T1000 (cell line): ENCODE data around the gene EIPR1.

ENCODE experiments used
- DNase-seq: peaks from one replicate; lab custom pipeline; 2025; ENCODE audit warnings: mixed read lengths; lab: John Stamatoyannopoulos, UW

The EIPR1 gene

DNA sequence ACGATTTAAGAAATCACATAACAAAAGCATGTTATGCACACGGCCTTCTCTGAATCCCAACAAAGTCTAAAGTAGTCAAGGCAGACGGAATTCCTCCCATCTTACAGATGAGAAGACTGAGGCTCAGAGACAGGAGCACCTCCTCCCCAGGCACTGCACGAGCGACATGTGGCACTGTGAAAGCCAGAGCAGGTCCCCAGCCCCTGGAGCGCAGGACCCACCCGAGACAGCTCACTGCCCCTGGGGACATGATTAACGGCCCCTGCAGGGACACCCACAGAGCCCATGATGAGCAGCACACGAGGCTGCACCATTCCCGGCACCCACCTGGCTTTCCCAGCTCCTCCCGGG is 53.6 kb downstream of the EIPR1 start:
- no peak for DNase-seq

DNA sequence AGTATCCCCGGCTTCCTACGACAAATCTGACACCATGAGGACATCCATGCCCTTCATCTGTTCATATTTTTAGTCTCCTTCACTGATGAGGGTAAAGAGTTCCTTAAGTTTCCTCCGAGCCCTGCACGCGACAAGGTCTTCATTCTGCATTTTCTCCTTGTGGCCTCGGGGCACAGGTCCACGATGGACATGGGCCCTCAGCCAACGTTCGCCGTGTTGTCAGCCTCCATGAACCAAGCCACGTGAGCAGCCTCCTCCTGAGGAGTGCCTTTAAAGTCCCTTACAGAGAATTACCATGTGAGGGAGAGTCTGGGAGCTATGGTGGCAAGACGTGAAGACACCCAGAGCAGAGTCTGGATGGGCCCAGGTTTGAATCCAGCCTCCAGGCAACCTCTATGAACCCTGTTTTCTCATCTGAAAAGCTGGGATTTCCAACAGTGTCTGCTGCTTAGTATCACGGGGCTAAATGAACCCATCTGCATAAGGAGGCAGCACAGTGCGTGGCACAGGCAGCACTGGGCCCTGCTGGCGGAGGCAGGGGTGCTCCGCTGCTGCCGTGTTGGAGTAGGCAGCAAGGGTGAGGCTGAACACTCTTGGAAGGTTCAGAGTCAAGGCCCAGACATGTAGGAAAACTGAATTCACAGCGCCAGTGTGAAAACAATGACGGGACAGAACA is 54.1 kb downstream of the EIPR1 start:
- DNase-seq: no peak

DNA sequence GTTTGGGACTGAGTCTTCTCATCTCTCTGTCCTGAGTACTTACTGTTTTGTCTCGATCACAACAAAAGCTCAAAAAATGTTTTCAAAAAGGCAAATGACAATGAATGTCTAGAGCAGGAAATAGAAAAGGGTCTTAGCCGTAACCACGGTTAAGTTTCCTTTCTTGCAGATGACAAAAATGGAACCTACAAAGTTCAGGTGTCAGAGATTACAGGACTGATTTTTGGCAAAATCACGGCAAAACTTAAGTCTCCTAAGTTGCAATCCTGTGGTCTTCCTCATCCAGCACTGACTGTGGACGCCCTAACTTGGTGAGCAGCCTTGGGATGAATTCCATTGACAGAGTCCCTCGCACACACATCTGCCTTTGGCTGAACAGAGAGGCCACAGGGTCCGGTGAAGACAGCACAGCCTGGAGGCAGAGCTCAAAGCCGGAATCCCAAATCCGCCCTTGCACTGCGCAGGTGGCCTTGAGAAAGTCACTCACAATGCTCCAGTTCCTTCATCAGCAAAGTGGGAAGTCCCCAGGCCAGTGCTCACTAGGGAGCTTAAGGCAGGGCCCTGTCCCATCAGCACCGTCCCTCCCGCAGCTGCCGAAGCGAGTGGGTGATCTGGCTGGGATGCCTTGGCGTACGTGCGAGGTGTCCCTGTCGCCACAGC is 55.2 kb downstream of the EIPR1 start:
- no peak for DNase-seq

DNA sequence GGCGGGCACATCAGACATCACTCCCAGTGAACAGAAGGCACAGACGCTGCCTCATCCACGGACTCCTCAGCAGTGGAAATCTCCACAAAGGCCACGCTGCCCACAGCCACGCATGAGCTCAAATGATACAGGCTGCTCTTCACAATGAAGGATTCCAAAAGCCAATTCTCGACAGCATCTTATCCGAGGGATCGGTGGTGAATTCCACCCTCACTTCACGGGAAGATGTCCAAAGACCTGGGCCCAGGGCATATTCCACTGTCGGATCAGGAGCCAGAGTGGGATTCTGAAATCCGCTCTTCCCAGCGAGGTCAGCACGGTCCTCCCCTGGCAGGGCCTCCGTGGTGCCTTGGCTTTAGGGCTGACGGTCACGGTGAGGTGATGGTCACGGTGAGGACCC is 55.8 kb downstream of the EIPR1 start:
- no peak for DNase-seq

DNA sequence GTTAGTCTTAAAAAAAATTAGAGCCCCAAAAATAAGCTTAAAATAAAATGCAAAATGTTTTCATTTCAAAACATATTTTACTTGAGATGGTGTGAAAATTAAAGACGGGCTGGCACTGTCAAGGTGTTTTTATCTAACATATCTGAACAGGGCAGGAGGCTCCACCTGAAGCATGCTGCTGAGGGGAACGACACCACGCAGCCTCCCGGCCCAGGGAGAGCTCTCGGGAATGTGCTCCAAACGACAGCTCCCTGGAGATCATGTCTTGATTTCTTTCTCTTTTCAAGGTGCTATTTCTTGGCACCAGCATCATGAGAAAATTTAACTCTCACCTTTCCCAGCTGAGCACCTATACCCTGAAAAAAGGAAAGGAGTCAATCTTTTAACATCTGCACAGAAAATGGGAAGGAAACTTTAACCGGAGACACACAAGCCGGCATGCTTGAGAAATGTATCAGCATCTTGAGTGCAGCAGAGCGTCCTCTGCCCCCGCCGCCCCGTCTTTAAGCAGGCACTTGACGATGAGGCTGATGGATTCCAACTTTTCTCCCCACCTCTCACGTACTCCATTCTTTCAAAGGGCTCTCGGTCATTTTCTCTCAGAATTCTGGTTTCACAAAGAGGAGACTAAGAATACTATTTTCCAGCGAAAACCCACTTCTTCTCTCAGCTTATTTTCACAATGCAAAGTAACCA is 56.6 kb downstream of the EIPR1 start:
- DNase-seq: no peak

DNA sequence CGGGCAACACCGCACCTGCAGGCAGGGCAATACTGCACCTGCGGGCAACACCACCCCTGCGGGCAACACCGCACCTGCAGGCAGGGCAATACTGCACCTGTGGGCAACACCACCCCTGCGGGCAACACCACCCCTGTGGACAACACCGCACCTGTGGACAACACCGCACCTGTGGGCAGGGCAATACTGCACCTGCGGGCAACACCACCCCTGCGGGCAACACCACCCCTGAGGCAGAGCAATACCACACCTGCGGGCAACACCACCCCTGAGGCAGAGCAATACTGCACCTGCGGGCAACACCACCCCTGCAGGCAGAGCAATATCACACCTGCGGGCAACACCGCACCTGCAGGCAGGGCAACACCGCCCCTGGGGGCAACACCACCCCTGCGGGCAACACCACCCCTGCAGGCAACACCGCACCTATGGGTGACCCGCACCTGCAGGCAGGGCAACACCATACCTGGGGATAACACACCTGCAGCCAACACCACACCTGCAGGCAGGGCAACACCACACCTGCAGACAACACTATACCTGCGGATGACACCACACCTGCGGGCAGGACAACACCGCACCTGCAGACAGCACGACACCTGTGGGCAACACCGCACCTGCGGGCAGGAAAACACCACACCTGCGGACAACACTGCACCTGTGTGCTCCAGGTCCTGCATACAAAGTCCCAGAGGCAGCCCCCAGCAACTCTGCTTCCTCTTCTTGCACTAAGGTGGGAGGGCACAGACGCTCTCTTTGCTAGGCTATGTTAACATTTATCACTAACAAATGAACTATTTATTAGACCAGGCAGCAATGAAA is 57.7 kb downstream of the EIPR1 start:
- no peak for DNase-seq

DNA sequence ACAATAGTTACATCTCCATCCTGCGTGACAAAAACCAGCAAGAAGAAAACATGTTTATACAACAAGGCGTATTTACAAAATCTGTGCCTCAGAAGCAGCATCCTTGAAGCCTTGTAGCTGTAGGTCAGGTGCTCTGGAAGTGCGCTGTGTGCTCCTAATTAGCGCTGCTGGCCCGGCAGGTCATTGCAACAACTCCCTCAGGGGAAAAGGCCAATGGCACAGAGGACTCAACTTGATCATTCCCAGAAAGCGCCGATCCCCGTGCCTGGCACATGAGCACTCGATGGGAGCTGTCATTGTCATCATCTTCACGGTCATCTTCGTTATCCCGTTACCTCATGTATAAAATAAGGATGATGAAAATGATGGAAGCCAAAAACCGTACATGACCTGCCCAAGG is 58.5 kb downstream of the EIPR1 start:
- no peak for DNase-seq

DNA sequence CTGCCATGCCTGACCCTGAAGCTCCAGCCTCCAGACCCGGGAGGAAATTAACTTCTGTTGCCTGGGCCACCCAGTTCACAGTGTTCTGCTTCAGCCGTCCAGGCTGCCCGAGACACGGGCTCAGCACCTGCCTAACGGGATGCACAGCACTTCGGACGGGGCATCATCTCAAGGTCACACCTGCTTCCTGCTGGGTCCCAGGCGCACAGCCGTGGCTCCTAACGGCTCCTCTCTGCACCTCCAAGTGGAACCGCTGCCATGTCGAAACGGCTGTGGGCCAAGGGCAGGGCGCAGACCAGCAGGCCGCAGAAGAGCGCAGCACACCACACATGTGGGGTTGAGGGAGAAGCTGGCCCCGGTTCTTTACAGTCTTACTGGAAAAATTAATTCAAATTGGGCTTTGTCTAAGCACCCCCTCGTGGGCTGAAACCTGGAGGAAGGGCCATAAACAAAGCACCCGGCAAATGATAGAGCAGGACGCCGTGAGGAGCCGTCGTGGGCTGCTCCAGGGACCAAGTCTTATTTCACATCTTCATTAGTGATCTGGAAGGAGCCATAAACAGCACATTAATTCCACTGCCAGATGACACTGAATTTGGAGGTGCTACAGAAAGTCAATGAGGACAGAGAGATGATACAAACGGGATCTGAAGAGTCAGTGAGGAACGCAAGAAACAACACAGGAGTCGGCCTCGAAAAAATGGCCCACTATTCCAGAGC is 59.6 kb downstream of the EIPR1 start:
- DNase-seq: no peak

DNA sequence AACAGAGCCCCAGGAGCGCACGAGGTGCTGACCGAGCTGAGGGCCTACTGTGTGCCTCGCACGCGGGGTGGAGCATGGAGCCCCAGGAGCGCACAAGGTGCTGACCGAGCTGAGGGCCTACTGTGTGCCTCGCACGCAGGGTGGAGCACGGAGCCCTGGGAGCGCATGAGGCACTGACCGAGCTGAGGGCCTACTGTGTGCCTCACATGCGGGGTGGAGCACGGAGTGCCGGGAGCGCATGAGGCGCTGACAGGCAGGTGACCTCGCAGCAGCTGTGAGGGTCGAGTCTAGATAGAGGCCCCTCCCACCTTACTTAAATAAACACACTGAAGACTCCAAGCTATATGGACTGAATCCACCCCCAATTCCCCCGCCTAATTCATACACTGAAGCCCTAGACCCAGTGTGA is 60.3 kb downstream of the EIPR1 start:
- DNase-seq: no peak

DNA sequence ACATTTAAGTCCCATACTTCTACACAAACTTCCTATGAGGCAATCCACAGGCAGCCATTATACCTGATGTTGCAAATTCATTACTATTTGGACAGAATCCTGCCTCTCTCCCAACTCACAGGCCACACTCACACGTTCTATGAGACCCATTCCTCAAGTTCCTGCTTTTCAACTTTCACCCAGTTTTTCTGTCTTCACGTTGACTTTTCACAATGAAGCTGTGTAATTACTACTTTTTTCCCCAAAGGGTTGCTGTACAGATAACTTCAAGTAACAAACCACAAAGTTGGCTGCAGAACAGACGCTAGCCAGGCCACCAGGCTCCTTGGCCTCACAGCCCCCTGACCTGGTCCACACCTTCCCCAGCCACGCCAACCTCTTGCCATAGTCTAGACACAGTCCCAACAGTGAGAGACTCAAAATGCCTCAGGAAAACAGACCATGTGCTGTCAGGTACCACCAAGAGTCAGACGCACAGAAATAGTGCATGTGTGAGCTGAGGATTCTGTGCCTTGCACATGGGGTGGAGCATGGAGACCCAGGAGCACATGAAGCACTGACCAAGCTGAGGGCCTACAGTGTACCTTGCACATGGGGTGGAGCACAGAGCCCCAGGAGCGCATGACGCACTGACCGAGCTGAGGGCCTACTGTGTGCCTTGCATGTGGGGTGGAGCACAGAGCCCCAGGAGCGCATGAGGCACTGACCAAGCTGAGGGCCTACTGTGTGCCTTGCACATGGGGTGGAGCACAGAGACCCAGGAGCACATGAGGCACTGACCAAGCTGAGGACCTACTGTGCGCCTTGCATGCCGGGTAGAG is 61.0 kb downstream of the EIPR1 start:
- no peak for DNase-seq

DNA sequence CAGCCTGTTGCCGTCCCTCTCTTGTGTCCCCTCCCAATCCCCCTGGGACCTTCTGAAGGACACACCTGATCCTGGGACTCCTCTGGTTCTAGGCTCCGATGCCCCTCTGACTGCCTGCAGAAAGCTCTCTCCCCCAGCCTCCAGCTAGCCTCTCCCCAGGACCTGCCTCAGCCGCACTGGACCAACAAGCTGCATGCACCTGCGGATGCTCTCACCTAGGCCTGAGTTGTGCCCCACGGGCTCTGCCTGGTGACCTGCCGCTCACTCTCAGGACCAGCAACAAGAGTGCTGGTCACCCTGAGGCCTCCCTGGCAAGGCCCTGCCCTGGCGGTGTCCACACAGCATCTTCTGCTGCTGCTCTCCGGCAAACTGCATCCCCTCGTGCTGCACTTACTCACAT is 63.0 kb downstream of the EIPR1 start:
- no peak for DNase-seq

DNA sequence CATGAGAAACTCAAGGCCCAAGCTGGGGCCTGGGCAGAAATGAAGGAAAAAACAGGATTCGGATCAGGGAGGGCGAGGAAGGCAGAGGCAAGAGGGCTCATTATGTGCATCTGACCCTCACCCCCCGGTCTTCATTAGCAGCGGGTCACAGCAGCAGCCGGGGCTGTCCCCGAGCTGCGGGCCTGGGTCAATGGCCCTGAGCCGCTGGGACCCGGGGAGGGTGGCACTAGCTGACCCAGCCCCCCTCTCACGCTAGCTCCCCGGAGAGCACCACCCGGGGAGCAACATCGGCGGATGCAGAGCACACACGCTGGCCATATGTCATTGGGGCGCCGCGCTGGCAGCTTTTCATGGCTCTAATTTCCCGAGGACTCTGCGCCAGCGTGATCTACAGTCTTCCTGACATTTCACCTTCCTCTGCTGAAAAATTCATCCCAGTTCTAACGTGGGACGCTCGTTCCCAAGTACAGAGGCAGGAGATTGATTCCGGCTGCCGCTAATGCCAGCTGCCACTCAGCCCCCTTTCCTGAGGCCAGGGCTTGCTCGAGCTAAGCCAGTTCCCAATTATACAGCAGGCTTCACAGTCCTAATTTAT is 63.7 kb downstream of the EIPR1 start:
- DNase-seq: no peak

DNA sequence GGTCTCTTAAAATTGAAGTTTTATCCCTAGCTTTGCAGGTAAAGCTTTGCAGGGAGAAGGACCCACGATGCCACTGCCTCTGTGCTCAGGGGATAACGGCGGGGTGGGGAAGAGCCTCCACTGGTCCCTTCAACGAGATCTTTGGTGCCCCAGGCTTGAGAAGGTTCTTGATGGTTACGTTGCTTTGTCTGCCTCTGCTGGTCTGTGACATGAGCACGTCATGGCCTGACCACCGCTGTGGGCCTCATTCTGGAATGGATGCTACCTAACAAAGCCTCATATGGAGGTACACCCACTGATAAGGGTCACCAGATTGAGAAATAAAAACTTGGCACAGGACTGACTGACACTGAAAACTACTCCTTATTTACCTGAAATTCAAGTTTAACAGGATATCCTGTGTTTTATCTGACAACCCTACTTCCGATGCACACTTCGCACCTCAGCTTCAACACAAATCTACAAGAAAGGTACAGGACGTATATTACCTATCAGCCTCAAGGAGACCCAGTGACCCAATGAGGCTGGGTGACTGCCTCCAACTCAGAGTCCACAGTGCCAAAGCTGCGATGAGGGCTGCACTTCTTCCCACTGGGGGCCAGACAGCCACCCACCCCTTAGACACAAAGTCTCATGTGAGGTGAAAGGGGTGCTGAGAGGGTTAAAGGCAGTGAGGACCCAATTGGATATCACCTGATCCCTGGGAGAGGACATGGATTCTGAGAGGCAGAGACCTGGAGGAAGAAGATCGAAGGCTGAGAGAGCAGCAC is 64.9 kb downstream of the EIPR1 start:
- DNase-seq: no peak

DNA sequence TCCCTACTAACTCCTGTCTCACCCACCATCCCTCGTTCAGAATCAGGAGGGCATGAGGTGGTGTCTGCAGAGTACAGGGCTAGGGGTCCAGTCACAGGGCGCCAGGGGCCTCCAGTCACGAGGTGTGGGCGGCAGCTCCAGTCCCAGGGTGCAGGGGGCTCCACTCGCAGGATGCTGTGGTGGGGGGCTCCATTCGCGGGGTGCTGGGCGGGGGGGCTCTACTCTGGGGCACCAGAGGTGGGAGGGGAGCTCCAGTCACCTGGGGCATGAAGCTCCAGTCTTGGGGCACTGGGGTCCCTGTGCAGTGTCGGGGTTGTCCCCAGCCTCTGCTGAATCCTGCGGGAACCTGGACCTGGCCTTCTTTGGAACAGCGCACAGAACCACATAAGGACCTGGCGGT is 66.0 kb downstream of the EIPR1 start:
- no peak for DNase-seq

DNA sequence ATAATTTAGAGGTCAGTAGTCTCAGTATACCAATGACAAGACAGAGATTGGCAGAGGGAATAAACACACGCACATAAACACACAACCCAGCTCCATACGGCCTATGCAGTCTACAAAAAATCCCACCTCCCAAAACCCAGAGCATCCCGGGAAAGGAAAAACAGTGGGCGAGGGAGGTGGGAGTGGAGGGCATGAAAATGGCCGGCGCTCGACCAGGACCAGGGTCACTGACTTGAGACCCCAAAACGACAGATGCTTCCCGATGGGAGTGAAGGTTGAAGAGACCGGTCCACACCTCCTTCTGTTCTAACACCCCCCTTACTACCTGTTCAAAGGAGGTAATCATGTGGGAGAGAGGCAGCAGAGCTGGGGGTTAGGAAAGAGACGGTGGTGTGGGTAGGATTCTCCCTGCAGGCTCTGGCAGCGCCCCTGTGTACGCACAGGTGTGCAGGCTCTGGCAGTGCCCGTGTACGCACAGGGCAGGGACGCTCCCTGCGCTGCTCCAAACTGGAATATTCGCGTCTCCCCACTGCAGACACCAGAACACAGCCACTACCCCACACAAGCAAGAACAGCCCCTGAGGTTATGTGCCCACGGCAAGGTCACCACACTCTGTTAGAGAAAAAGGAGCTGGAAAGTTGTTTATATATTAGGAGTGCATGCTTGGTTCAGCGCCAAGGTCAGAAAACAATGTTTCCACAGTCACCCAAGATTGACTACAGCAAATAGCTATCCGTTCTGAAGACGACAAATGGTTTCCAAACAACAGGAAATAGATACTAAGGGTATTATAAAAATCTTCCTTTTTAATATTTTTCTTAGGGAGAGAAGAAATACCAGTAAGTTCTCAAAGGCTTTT is 67.9 kb downstream of the EIPR1 start:
- no peak for DNase-seq

DNA sequence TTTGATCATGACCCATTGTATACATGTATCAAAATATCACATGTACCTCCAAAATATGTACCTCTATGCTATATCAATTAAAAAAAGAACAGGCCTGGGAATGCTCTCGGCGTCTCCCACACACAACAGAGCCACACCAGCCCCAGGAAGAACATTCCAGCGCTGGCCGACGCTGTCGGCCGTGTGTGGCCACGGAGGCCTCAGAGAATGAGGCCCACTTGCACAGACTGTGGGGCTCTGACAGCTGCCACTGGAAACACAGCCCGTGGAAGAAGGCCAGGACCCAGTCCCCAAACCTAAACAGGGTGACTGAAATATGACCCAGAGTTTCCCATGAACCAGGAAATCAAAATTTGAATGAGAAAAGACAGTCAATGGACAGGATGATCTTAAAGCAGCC is 69.7 kb downstream of the EIPR1 start:
- DNase-seq: no peak

DNA sequence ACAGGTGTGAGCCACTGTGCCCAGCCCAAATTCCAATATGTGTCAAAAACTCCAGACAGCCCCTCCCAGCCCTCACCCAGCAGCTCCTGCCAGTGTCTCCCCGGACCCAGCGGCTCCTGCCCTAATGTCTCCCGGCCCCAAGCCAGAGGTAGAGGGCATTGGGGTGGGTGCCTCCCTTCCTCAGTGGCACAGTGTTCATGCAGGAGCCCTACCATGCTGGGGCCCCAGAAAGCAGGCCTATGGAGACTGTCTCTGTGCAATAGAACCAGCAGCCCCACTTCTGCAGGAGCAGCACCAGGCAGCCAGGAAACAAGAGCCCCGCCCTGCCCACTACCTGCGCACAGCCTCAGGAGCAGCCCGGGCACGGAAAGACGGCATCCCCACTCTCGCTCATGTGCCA is 70.4 kb downstream of the EIPR1 start:
- DNase-seq: no peak

DNA sequence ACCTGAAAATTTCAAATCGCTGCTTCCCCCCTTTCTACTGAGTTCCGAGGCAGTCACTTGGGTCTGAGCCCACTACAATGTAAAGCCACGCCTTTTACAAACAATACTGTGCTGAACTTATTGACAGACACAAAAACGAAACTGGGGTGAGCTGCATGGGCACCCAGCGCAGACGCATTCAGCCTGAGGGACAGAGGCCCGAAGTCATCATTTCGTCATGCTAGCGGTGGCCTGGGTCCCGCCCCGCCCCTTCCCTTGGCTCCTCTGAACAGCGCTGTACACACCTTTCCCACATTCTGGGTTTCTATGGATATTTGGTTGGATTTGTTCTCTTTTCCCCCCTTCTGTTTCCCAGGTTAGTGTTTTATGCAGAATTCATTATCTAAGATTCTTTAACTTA is 71.7 kb downstream of the EIPR1 start:
- no peak for DNase-seq

DNA sequence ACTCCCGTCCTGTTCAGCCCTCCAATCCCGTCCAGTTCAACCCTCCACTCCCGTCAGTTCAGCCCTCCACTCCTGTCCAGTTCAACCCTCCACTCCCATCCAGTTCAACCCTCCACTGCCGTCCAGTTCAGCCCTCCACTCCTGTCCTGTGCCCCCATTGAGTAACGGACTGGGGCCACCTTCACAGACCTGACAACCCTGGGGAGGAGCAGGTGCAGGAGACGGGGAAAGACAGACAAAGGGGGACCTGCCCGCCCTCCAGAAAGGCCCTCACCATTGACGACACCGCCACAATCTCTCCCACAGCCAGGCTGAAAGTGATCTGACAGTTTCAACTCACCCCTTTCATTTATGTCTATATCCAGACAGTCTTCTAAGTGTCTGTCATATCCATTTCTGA is 72.2 kb downstream of the EIPR1 start:
- DNase-seq: no peak
